ENCODE data around the gene KCNJ1. TPM values are rescaled to one million over a fixed set of nuclear protein-coding genes. Genes with fewer than 3 reads are reported as not detected.

The KCNJ1 gene
- total and polyA plus RNA-seq, 2 of the 8 experiments (the other 6 are each of a cell fraction or from before 2014, with no cell fraction given): 0.17 to 0.23 TPM

GRCh38 chr11:128832121-128832497 is 35.0 kb downstream of the KCNJ1 start:
- Histone ChIP-seq H4K5ac (ENCODE audit: insufficient read length, low read depth, low read length) (no peak overlapping the region), H3K27ac (ENCODE audit: low read depth, low read length) (no peak overlapping the region), H3K27me3 (replicated peaks in 1 of 4; ENCODE audit: control insufficient read depth in 3 of 4, extremely low read depth in 1 of 4, insufficient read depth in 3 of 4, low read length in 3 of 4) (peaks cover 0 to 3% (median 0%) of the 10 kb centered on the region in 4 experiments; a peak in 3 of 7 replicates), H3K4me1 (replicated peaks in 1 of 4; ENCODE audit: control insufficient read depth in 3 of 4, insufficient read depth in 4 of 4, low read length in 3 of 4) (no peaks in the 10 kb centered on the region), H3K4me3 (ENCODE audit: extremely low read depth in 1 of 4, insufficient read depth in 2 of 4, low read depth in 3 of 4, low read length in 4 of 4) (no peak overlapping the region), H2AK5ac (ENCODE audit: low read depth, low read length) (no peak overlapping the region), H3K4ac (replicated peaks; ENCODE audit: insufficient read length, low read depth, low read length) (no peak overlapping the region), H2BK120ac (replicated peaks; ENCODE audit: low read depth, low read length) (no peak overlapping the region), H3K9ac (replicated peaks in 1 of 4; ENCODE audit: extremely low read depth in 1 of 4, low read depth in 3 of 4, low read length in 3 of 4) (no peak overlapping the region), H3K4me2 (ENCODE audit: insufficient read depth in 1 of 2, low read depth in 2 of 2, low read length in 2 of 2) (no peak overlapping the region), H2BK5ac (ENCODE audit: low read depth, low read length) (no peak overlapping the region), H3K23me2 (ENCODE audit: low read depth, low read length) (0 out of 2 replicates have a peak, but pooled peaks cover 2% of the 10 kb centered on the region), H3K79me1 (ENCODE audit: low read depth, low read length) (no peaks in the 10 kb centered on the region), H4K8ac (ENCODE audit: extremely low read depth, insufficient read depth, low read length) (no peak overlapping the region), H3K23ac (ENCODE audit: insufficient read length) (no peak overlapping the region), H3K36me3 (ENCODE audit: control insufficient read depth in 2 of 4, insufficient read depth in 4 of 4, low read length in 3 of 4) (no peaks in the 10 kb centered on the region), H4K20me1 (replicated peaks in 1 of 2; ENCODE audit: control insufficient read depth in 1 of 2, insufficient read depth in 2 of 2, low read length in 2 of 2) (no peaks in the 10 kb centered on the region), H3K18ac (ENCODE audit: extremely low read depth, low read length) (no peak overlapping the region), H4K91ac (replicated peaks; ENCODE audit: insufficient read length, low read length) (no peak overlapping the region), H2BK15ac (ENCODE audit: low read length) (no peak overlapping the region), H3K14ac (ENCODE audit: insufficient read length) (no peak overlapping the region), H2AFZ (ENCODE audit: low read length) (no peak overlapping the region), H3K56ac (replicated peaks; ENCODE audit: insufficient read length, low read depth, low read length) (no peak overlapping the region), H2BK20ac (ENCODE audit: low read length) (no peak overlapping the region), H2BK12ac (ENCODE audit: low read depth, low read length) (no peak overlapping the region; the same call in 1 of the 2 replicates), H3K79me2 (ENCODE audit: control insufficient read depth in 1 of 2, insufficient read depth in 2 of 2, low read length in 2 of 2) (no peaks in the 10 kb centered on the region), H3K9me3 (ENCODE audit: insufficient read depth in 2 of 2, low read depth in 1 of 2, low read length in 1 of 2) (no peaks in the 10 kb centered on the region)
- DNase-seq (ENCODE audit: low read depth in 1 of 2, low spot score in 2 of 2) (no peak), FAIRE-seq (no peak)
- 83% methylated on average over 3 of the region's 3 CpGs; no CpG with 5 or more reads in 1 of the 2 experiments for WGBS, 2 experiments (ENCODE audit: extremely low coverage in 1 of 2, insufficient coverage in 1 of 2, insufficient read length in 1 of 2, insufficient replicate concordance in 2 of 2, low coverage in 1 of 2, low lambda C conversion rate in 2 of 2, missing lambda C conversion rate in 1 of 2)
- CTCF ChIA-PET (ENCODE audit: partially characterized antibody): interaction anchor here (0.7 to 8.9 kb wide), 38 partner anchors 14 to 660 kb away, joined by 3 to 147 read pairs (median 6); no protein-coding TSS in a partner anchor
- TF ChIP-seq SRF (IDR thresholded peaks at IDR 0.05; ENCODE audit: low read depth, low read length): no peak
- no peak for TF ChIP-seq CHD1 (IDR thresholded peaks at IDR 0.05; ENCODE audit: low read depth, low read length)
- POLR2A ChIA-PET (ENCODE audit: partially characterized antibody): no interaction called here

Data from H1 (cell line).